NCI-H128 (cell line): ENCODE measurements around the gene BANP.
"Not testable (repeated sequence)": the region's sequence is repeated elsewhere in the genome, so short reads cannot be mapped to it uniquely, and the experiment has no call there.

ENCODE experiments used
- DNase-seq: peaks from one replicate; lab custom pipeline; 2025; ENCODE audit not compliant: unreplicated experiment; lab: John Stamatoyannopoulos, UW

The BANP gene

DNA sequence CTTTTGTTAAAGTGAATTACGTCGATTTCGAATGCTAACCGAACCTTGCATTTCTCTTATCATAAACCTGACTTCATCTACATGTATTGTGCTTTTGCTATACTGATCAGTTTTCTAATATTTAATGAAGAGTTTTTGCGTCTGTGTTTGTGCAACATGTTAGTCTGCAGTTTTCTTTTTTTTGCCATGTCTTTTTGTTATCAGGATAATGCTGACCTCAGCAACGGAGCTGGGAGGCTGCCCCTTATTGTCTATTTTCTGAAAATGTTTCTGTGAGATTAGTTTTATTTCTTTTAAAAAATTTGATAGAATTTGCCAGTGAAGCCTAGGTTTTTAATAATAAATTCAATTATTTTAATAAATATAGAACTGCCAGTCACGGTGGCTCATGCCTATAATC is 40.9 kb downstream of the BANP start:
- DNase-seq = not testable (repeated sequence)

DNA sequence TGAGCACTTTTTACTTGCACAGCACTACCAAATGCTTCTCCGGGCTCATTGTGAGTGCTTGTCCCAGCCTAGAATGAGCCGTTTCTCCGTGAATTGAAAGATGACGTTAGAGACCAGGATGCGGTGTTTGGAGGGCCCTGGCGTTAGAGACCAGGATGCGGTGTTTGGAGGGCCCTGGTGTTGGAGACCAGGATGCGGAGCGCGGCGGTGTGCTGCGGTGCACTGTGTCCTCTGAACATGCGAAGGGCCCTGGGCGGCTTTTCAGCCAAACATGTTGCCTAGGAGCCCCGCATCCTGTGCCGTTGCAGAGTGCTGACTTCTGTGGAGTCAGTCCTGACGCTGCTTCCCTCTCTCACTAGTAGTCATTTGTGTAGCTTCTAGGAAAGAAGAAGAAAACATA is 42.7 kb downstream of the BANP start:
- DNase-seq = no peak

DNA sequence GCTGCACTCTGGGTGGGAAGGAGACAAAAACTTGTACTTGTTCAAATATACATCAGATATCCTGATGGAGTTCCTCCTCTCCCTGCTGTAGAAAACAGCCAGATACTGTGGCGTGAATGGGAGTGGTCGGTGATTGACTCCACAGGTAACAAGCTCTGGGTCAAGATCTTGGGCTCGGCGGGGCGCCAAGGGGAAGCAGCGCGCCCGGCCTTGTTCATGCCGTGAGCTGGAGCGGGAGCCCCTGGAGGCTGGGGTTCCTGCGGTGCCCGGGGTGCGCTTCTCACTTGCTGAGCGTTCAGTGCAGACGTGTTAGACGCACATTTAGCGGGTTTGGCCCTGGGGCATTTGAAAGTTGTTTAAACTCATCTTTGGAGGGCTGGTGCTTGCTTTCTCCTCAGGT is 44.4 kb downstream of the BANP start:
- no peak for DNase-seq

DNA sequence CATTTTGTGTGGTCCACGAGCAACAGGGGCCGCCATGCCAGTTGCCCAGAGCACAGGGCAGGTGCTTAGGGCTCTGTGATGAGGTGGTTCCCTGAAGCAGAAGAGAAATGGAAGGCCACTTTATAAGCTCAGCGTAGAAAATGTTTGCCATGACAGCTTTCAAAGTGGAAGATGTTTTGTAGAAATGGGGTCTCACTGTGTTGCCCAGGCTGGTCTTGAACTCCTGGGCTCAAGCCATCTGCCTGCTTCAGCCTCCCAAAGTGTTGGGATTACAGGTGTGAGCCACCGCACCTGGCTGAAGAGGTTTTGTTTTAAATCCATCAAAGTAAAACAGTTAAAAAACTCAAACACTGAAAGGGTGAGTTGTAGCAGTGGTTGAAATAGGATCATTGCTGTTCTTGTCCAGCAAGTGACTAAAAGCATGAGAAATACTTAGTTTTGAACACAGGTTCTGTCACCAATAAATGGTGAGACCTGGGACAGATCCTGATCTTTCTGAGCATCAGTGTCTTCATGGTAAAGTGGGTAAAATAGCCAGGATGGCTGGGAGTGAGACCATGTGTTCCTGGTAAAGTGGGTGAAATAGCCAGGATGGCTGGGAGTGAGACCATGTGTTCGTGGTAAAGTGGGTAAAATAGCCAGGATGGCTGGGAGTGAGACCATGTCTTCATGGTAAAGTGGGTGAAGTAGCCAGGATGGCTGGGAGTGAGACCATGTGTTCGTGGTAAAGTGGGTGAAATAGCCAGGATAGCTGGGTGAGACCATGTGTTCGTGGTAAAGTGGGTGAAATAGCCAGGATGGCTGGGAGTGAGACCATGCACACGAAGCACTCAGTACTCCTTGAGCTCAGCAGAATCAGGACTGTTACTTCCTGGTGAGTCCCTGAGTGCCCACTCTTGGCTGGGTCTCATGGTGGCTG is 46.0 kb downstream of the BANP start:
- no peak for DNase-seq

DNA sequence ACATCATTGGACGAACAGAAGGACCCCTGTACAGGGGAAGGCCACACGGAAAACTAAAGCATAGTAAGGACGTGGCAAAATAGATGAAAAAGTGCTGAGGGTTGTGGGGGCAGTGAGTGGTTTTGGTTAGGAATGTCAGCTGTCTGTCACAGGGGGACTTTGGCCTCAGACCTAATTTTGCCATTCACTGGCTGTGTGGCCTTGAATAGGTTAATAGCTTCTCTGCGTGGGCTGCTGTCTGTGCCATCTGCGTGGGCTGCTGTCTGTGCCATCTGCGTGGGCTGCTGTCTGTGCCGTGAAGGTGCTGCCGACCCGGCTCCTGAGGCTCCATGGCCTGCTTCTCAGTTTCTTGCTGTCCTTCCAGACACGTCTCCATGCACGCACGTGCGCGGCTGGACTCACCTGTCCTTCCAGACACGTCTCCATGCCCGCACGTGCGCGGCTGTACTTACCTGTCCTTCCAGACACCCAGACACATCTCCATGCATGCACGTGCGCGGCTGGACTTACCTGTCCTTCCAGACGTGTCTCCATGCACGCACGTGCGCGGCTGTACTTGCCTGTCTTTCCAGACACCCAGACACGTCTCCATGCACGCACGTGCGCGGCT is 47.1 kb downstream of the BANP start:
- not testable (repeated sequence) for DNase-seq

DNA sequence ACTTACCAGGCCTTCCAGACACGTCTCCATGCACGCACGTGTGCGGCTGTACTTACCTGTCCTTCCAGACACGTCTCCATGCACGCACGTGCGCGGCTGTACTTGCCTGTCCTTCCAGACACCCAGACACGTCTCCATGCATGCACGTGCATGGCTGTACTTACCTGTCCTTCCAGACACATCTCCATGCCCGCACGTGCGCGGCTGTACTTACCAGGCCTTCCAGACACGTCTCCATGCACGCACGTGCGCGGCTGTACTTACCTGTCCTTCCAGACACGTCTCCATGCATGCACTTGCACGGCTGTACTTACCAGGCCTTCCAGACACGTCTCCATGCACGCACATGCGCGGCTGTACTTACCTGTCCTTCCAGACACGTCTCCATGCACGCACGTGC is 47.8 kb downstream of the BANP start:
- not testable (repeated sequence) for DNase-seq

DNA sequence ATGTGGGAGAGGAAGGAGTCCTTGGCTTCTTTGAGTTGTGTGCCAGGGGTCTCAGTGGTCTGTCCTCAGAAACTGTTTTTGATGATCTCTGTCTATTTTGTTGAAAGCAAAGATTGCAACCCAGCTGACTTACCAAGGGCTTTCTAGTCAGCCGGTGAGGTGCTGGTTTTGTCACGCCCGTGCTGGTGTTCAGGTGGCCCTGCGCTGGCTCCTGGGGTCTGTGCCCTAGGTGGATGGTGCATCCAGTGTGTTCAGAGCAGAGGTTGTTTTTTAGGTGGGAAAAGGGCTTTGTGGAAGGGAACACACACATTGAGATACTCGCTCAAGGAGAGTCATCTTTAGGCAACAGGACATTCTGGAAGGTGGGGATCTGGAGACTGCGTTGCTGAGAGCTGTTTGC is 51.0 kb downstream of the BANP start:
- DNase-seq = no peak

DNA sequence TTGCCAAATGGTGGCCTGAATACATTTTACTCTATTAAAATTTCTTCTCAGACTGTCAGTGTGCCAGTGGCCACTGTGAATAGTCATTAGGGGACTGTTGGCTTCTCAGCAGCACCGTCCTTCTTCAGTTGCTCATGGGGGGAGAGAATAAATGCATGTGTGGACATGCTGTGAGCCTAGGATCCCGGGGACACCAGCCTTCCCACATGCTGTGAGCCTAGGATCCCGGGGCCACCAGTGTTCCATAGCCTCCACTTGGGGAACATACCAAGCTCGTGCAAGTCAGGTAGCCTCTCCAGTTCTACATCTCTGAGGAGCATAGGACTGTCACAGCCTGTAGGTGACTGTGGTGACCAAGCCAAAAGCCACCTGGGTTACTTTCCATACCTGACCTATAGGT is 51.5 kb downstream of the BANP start:
- no peak for DNase-seq

DNA sequence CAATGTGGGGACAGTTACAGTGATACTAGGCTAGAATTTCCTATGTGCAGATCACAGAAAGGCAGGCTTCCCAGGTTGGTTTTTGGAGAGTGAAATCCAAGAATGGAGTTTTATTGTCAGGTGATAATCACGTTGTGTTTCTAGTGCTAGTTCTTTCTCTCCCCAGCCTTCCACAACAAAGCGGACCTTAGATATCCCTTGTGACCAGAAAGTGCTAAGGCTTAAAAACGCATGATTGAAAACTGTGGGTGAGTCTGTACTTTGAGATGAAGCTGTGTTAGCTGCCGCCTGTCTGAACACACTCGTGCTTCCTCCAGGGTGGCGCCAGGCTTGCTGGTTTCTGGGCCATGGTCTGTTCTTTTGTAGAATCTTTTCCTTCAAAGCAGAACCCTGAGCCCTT is 52.1 kb downstream of the BANP start:
- DNase-seq = no peak

DNA sequence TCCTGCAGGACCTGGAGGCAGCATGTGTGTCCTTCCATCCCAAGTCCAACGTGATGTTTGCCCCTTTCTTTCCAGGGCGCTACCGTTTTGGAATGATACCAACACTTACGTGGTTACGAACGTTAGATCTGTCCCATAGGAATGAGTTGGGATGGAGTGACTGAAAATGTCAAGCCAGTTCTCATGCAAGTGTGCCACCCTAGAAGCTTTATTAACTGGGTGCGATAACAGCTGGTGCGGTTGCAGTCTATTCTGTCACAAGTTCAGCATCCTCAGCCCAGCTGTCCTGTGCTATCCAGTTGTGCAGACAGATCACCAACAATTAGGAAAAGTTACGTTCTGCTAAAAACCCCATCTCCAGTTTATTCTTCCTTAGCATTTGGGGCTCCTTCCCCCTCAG is 52.5 kb downstream of the BANP start:
- no peak for DNase-seq

DNA sequence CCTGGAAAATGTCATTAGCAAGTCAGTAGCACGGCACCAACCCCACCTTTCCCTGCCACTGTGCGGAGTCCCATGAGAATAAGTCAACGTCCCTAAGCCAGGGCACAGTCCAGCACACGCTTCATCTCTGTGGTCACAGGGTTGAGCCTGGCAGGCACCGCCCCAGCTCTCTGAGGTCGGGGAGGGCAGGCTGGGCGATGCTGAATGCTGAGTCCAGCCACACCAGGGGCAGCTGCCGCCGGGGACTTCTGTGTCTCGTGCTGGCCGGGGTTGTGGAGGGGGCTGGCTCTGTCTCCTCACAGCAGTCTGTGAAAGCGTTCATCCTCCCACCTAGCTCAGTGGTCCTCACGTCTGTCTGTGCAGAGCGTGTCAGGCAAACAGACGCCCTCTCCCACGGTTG is 53.2 kb downstream of the BANP start:
- DNase-seq = no peak

DNA sequence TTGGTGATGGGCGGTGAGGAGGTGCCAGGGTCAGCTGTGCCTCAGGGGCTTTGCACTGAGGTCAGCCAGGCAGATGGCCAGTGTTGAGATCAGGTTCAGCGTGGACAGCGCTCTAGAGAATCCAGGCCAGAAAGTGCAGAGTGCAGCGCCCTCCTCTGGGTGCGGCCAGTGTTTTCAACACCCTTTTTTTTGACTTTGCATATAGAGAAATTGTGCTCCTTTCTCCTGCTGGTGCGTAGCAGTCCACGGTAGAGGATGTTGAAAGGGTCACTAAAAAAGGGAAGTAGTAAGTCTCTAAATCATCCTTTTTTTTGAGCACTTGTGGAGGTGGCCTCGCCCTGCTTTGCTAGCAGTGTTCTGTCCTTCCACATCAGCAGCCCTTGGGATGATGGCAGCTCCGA is 53.9 kb downstream of the BANP start:
- no peak for DNase-seq

DNA sequence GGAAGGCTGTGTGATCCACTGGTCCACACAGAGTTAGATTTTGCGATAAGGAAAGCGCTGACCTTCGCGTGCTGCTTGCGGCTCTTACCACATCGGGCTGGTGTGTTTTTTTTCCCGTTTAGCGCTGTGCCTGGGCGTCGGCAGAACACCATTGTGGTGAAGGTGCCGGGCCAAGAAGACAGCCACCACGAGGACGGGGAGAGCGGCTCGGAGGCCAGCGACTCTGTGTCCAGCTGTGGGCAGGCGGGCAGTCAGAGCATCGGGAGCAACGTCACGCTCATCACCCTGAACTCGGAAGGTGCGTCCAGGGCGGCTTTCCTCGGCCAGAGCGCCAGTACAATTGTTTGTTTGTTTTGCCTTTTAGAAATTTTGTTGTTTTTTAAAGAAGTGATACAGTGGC is 54.7 kb downstream of the BANP start:
- no peak for DNase-seq

DNA sequence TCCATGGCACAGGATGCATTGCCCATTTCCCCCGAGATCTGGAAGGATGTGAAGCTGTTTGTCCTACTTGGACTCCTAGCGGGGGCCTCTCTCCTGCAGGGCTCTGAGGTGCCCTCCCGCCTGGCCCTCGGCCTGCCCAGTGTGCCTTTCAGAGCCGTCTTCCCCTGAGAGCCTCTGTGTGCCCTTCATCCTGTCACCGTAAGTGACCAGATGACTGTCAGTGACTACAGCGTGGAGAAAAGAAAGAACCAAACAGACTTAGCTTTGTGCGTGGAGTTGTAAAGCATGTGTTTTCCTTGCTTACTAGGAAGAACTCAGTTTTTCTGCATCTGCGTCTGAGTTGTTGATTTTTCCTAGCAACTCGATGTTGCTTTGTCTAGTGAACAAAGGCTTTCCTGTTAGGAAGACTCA is 56.1 kb downstream of the BANP start:
- no peak for DNase-seq

DNA sequence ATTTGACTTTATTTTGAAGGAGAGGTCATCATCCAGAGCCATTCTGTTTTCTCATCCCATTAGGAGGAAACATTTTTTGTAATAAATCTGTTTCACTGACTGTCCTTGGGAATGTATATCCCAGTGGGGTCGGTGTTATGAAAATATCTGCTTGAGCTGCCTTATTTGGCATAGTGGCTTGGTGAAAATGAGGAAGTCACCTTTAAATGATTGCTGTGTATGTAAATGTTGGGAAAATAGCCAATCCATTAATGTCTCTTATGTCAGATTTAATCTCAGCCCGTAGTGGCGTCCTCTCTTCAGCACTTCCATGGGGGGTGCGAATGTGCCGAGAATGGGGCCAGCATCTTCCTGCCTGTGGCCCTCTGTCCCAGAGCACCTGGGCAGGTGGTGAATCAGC is 57.6 kb downstream of the BANP start:
- no peak for DNase-seq

DNA sequence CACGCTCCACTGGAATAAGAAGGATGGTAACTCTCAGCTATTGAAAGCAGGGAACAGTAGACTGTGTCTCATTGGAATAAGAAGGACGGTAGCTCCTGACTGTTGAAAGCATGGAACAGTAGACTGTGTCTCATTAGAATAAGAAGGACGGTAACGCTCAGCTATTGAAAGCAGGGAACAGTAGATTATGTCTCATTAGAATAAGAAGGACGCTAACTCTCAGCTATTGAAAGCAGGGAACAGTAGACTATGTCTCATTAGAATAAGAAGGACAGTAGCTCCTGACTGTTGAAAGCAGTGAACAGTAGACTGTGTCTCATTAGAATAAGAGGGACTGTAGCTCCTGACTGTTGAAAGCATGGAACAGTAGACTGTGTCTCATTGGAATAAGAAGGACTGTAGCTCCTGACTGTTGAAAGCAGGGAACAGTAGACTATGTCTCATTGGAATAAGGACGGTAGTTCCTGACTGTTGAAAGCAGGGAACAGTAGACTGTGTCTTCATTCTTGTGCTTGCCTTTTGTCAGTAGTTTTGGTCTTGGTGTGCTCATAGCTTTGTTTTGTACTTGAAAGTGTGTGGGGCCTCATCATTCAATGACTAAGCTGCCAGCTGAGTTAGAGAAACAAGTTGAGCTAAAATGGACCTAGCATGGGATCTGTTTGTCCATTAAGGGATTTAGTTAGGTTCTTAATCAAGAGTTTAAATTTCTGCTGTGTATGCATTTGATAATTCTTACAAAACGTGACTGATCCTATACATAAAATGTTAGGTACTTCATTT is 58.5 kb downstream of the BANP start:
- DNase-seq = no peak

DNA sequence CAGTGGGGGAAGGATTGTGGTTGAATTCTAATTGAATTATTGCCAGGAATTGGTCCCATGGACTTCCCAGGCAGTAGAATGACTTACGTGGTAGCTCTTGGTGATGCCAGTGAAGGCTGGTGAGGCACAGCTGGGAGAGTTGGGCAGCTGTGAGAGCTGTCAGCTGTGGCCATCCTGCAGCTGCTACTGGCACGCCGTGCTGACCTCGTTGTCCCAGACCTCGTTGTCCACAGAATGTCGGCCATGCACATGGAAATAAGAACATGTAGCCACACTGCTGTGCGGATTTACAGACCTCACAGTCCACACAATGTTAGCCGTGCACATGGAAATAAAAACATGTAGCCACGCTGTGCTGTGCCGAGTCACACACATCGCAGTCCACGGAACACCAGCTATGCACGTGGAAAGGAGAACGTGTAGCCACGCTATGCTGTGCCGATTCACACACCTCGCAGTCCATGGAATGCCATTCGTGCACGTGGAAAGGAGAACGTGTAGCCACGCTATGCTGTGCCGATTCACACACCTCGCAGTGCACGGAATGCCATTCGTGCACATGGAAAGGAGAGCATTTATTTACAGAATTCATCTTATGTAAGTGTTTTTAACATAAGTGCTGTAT is 59.2 kb downstream of the BANP start:
- DNase-seq = no peak

DNA sequence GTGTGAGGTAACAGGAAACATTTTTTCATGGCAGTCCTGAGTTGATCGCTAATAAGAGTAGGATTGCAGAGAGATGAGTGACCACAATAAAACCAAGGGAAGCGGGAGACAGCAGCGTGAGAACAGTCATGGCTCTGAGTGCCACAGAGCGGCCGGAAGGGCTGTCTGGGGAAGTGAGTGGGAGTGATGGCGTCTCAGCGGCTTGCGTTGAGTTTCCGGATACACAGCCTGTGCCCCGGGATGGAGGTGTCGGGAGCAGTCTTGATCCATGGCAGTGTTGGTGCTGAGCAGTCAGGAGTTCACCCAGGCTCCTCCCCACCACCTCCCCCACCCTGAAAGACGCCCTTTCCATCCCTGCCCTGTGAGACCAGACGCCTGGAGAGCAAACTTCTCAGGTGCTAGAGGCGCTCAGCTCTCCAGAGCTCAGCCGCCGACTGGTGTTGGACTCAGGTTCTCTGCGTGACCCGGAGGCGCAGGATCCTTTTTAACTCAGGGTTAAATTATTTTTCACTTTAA is 59.8 kb downstream of the BANP start:
- DNase-seq = no peak

DNA sequence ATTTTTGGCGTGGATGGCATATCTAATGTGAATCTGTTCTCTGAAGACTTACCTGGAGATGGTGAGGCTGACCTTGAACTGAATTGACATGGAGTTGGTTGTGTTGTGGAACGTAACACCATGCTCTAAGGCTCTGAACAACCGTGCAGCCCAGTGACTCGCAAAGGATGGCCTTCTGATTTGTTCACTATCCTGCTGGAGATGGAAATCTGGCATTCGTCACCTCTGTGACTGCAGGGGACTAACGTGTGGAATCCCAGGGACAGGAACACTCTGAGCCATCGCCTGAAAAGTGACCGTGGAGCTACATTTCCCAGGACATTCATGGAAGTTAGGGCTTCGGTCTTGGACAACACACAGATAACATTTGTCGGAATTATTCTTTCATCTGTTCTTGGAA is 61.1 kb downstream of the BANP start:
- no peak for DNase-seq

DNA sequence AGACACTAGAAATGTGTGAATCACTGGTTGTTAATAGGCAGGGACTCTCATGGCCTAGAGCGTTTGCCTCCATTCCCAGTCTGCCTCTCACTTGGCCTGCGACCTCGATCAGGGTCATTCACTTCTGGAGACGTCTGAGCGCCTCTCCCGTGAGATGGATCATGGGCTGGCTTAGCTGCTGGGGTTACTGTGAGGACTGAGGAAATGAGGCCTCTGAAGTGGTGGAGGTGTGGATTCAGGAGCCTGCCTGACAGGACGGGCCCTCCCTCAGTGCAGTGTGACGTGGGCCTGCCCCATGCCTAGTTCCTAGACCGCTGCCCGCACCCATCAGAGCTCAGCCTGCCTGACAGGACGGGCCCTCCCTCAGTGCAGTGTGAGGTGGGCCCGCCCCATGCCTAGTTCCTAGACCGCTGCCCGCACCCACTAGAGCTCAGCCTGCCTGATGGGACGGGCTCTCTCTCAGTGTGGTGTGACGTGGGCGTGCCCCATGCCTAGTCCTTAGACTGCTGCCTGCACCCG is 61.9 kb downstream of the BANP start:
- DNase-seq = no peak

DNA sequence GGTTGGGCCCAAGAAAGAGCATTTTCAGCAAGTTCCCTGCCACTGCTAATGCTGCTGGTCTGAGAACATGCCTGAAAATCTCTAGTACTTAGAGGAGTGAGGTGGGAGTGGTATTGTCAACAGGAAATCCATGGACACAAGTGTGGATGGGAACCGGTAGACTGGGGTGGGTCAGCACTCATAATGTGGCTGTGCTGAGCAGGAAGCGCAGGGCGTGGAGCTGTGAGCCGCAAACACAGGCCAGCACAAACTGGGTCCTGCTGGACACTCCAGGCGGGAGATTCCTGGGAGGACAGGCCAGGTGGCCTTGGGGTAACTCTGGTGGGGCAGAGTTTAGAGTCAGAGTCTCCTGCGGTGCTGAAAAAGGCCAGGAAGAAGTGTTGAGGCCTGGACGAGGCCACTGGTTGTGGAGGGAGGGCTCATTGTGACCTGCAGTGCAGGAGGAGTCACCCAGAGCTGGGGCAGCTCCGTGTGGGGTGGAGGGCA is 62.6 kb downstream of the BANP start:
- no peak for DNase-seq
